Stimulated activated CD4-positive, alpha-beta T cell treated with anti-CD3 and anti-CD28 coated beads, Interleukin-2, amount 100 ng/mL, for 48 hours (primary cell): ENCODE measurements around the gene RBM38.

ENCODE experiments used
- DNase-seq, 2 donors: peaks; one replicate each; pipeline ENCODE4 v3.0.0-alpha.2; 2020

Gene RBM38

DNA sequence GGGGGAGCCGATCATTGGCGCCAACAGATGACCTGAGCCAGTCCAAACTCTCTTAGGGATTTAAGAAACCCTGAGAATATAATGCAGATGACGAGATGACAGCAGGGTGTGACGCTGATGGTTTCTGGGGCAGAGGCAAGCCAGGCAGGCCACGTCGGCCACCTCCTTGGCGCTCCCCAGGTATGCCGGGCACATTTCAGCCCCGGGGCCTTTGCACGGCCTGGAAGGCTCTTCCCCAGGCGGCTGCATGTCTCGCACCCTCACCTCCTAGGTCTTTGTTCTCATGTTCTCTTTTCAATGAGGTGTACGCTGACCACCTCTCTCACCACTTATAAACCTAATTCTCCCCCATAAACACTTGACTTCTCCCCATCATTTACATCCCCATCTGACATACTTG, 64.9 kb downstream of the RBM38 start:
- DNase-seq = no peak

DNA sequence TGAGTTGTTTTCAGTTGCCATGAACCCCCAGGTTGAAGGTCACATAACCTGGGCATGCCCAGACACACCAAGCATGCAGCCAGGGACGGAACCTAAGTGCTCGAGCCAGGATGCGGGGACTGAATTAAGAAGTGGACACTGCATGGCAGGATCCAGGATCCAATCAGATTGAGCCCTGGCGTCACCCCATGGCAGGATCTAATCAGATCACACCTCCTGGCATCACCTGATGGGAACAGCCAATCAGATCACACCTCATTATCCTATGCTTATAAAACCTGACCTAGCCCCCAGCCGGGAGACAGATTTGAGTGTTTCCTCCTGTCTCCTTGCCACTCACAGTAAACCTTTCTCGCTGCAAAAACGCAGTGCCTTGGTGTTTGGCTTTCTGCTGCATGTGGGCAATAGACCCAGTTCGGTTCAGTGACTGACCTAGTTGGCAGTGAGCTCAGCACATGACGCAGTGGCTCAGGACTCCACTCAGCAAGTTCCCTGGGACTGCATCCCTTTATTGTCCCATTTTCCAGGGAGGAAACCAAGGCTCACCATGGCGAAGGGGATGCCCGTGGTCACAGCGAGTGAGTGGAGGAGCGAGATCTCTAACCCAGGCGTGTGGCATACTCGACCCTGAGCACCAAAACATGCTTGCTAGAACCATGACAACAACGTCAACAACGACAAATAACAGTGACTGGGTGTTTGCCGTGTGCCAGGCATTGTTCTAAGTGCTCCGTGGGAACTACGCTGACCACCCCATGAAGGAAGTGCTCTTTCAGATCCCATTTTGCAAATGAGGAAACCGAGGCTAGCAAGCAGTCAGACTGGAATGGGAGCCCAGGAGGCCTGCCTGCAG, 66.3 kb downstream of the RBM38 start:
- no peak for DNase-seq

DNA sequence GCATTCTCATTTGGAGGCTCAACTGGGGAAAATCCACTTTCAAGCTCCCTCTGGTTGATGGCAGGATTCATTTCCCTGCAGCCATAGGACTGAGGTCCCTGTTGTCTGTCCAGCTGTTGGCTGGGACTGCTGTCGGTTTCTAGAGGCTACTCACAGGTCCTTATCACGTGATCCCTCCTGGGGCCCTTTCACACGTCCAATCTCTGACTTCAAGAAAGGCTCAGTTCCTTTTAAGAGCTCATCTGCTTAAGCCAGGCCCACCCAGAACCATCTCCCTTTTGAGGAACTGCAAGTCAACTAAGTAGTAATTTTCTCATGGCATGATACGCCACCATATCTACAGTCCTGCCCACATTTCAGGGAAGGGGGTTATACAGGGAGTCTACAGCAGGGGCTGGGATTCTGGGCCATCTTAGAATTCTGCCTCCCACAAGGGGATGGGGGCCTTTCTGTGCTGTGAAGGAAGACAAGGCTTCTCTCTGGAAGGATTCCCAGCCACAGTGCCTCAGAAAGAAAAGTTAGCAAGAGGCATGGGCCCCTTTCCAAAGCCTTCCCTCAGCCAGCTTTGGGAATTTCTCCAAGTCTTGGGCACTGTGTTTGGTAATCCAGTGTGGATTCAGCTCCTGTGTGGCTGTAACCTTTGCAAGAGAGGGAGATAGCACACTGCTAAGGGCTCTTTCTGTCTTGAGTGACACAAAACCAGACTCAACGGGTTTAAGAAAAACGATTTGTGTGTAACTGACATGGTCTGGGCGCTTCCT, 67.4 kb downstream of the RBM38 start:
- no peak for DNase-seq
